HepG2 (cell line): ENCODE results near the gene GGA3. TPM values are rescaled to one million over a fixed set of nuclear protein-coding genes. Genes with fewer than 3 reads are reported as not detected.
A peak's percentile ranks its signal among the peaks of the same experiment; 100 is the strongest.

ENCODE experiments used
- DDIT3 ChIP-seq: sonication (generic); formaldehyde crosslinking; IDR thresholded peaks from 2 replicates; pipeline ENCODE4 v1.4.0; 2020; ENCODE audit warnings: mild to moderate bottlenecking, missing genetic modification reagents
- FOXP4 ChIP-seq: sonication (generic); formaldehyde crosslinking; IDR thresholded peaks from 2 replicates; pipeline ENCODE4 v1.4.0; 2020; ENCODE audit warnings: missing genetic modification reagents
- MLXIP ChIP-seq: sonication (generic); formaldehyde crosslinking; IDR thresholded peaks from 2 replicates; pipeline ENCODE4 v1.9.0; 2021; ENCODE audit warnings: missing genetic modification reagents, borderline replicate concordance
- MYNN ChIP-seq: sonication (generic); formaldehyde crosslinking; IDR thresholded peaks from 2 replicates; pipeline ENCODE4 v1.4.0; 2020; ENCODE audit warnings: mild to moderate bottlenecking, low read depth, missing genetic modification reagents
- PAXIP1 ChIP-seq: sonication (generic); formaldehyde crosslinking; conservative IDR thresholded peaks from 2 replicates; pipeline ENCODE4 v1.4.0; 2020; ENCODE audit warnings: mild to moderate bottlenecking, missing genetic modification reagents, moderate library complexity
- SIX1 ChIP-seq: sonication (generic); formaldehyde crosslinking; IDR thresholded peaks from 2 replicates; pipeline ENCODE4 v1.4.0; 2020; ENCODE audit warnings: missing genetic modification reagents, borderline replicate concordance
- TIGD3 ChIP-seq: sonication (generic); formaldehyde crosslinking; IDR thresholded peaks from 2 replicates; pipeline ENCODE4 v1.5.1; 2020; ENCODE audit warnings: mild to moderate bottlenecking, missing genetic modification reagents, borderline replicate concordance
- ZNF230 ChIP-seq: sonication (generic); formaldehyde crosslinking; IDR thresholded peaks from 2 replicates; pipeline ENCODE4 v1.4.0; 2020; ENCODE audit warnings: mild to moderate bottlenecking, missing genetic modification reagents
- ZNF510 ChIP-seq: sonication (generic); formaldehyde crosslinking; IDR thresholded peaks from 2 replicates; pipeline ENCODE4 v1.4.0; 2020; ENCODE audit warnings: low read depth, mild to moderate bottlenecking, missing genetic modification reagents
- ZNF724P ChIP-seq: sonication (generic); formaldehyde crosslinking; IDR thresholded peaks from 2 replicates; pipeline ENCODE4 v1.8.0; 2022; ENCODE audit warnings: missing genetic modification reagents, borderline replicate concordance
- ZNF788 ChIP-seq: sonication (generic); formaldehyde crosslinking; IDR thresholded peaks from 2 replicates; pipeline ENCODE4 v1.5.0; 2020; ENCODE audit warnings: mild to moderate bottlenecking, missing genetic modification reagents, borderline replicate concordance
- ZNF841 ChIP-seq: sonication (generic); formaldehyde crosslinking; IDR thresholded peaks from 2 replicates; pipeline ENCODE4 v1.8.1; 2023; ENCODE audit warnings: missing genetic modification reagents, borderline replicate concordance
- ZNF891 ChIP-seq: sonication (generic); formaldehyde crosslinking; IDR thresholded peaks from 2 replicates; pipeline ENCODE4 v1.5.0; 2020; ENCODE audit warnings: mild to moderate bottlenecking, missing genetic modification reagents
- ZXDC ChIP-seq: sonication (generic); formaldehyde crosslinking; IDR thresholded peaks from 2 replicates; pipeline ENCODE4 v1.5.0; 2020; ENCODE audit warnings: mild to moderate bottlenecking, missing genetic modification reagents
- polyA plus RNA-seq, 8 experiments: library from polyadenylated mRNA; depleted of rRNA in 3 of 8; stranded (reverse) in 7 of 8; unstranded in 1 of 8; fragments of >200 nt; fragmentation: Illumina TruSeq in 4 of 8; extraction: Trizol in 4 of 8; gene quantifications; 2 replicates each; pipeline versions ENCODE4 v1.2.1 to v1.2.3, GENCODE V29; 2011 to 2016; ENCODE audit warnings: low read depth in 4 of 8, missing spikeins in 1 of 8, mixed read lengths in 1 of 8; ENCODE audit not compliant: insufficient read depth in 1 of 8
- total RNA-seq, 5 experiments: library from RNA; depleted of rRNA; stranded (reverse); fragments of >200 nt; fragmentation: Illumina TruSeq; extraction: Trizol; gene quantifications; 2 replicates each; pipeline ENCODE4 v1.2.3, GENCODE V29; 2016; ENCODE audit warnings: low read depth in 1 of 5

Gene GGA3
- total and polyA plus RNA-seq, 2 of the 13 experiments (the other 11 are each of a cell fraction or from before 2014, with no cell fraction given) = 28.4 to 43.7 TPM

- TF ChIP-seq PAXIP1 (CRISPR knock-in tag) (no peak; the same call in 1 of the 2 replicates), ZNF788 (CRISPR knock-in tag) (peak; percentile 77; the same call in 1 of the 2 replicates), ZNF891 (no peak), ZNF724P (CRISPR knock-in tag) (peak; percentile 63), TIGD3 (CRISPR knock-in tag) (no peak), DDIT3 (CRISPR knock-in tag) (no peak), ZNF230 (CRISPR knock-in tag) (no peak; the same call in none of the 2 replicates), MLXIP (CRISPR knock-in tag) (no peak), ZNF841 (CRISPR knock-in tag) (no peak), ZNF510 (CRISPR knock-in tag) (no peak), ZXDC (CRISPR knock-in tag) (no peak), SIX1 (CRISPR knock-in tag) (no peak), FOXP4 (CRISPR knock-in tag) (peak; percentile 9; the same call in 1 of the 2 replicates), MYNN (CRISPR knock-in tag) (no peak)
Measured at GRCh38 chr17:75271233-75271954, 10.0 kb upstream of the GGA3 start (continued).
